A673 (cell line): ENCODE results near the gene NDUFV2. TPM values are rescaled to one million over a fixed set of nuclear protein-coding genes. Genes with fewer than 3 reads are reported as not detected.

Experiments used
- BruUV-seq: library from RNA; stranded (reverse); fragments of 400-500 nt; replicated peaks from 2 replicates; lab custom pipeline; 2021; lab: Mats Ljungman, UMichigan
- CTCF ChIA-PET: fragments of 300-600 bp; sonication (Branson Sonifier 250); formaldehyde crosslinking; loops from one replicate; lab custom pipeline; 2022; ENCODE audit warnings: antibody characterized with exemption; lab: Charles Lee
- POLR2A ChIA-PET: fragments of 300-600 bp; sonication (Branson Sonifier 250); formaldehyde crosslinking; loops from one replicate; lab custom pipeline; 2022; ENCODE audit warnings: antibody characterized with exemption; ENCODE audit not compliant: low non-redundant PET; lab: Charles Lee
- DNase-seq: peaks from one replicate; pipeline ENCODE4 v3.0.0-alpha.2; 2015; ENCODE audit warnings: low spot score
- H3K27ac ChIP-seq: fragments of 200-600 bp; sonication (generic); 2 replicates; pipeline ENCODE4 v1.5.1; 2016; ENCODE audit warnings: mixed run types, low read depth, mild to moderate bottlenecking, mixed read lengths, antibody characterized with exemption, low read length; ENCODE audit not compliant: poor library complexity, severe bottlenecking
- H3K27me3 ChIP-seq: fragments of 200-600 bp; sonication (generic); replicated peaks from 2 replicates; pipeline ENCODE4 v1.6.1; 2017; ENCODE audit warnings: mixed run types, low read depth, mild to moderate bottlenecking, mixed read lengths, antibody characterized with exemption, low read length; ENCODE audit not compliant: insufficient read depth, poor library complexity
- H3K36me3 ChIP-seq: fragments of 200-600 bp; sonication (generic); 2 replicates; pipeline ENCODE4 v1.6.1; 2016; ENCODE audit warnings: mixed run types, mild to moderate bottlenecking, mixed read lengths, antibody characterized with exemption, low read length; ENCODE audit not compliant: insufficient read depth, poor library complexity, severe bottlenecking
- H3K4me1 ChIP-seq: fragments of 200-600 bp; sonication (generic); 2 replicates; pipeline ENCODE4 v1.6.1; 2017; ENCODE audit warnings: mixed run types, mild to moderate bottlenecking, mixed read lengths, antibody characterized with exemption, low read length; ENCODE audit not compliant: insufficient read depth, poor library complexity, severe bottlenecking
- H3K4me3 ChIP-seq: fragments of 200-600 bp; sonication (generic); 2 replicates; pipeline ENCODE4 v1.5.1; 2016; ENCODE audit warnings: low read depth, mixed run types, mild to moderate bottlenecking, mixed read lengths, low read length; ENCODE audit not compliant: poor library complexity, severe bottlenecking
- H3K9me3 ChIP-seq: fragments of 200-600 bp; sonication (generic); 2 replicates; pipeline ENCODE4 v1.6.1; 2016; ENCODE audit warnings: mixed run types, low read depth, mild to moderate bottlenecking, mixed read lengths, antibody characterized with exemption, low read length; ENCODE audit not compliant: poor library complexity, severe bottlenecking
- EZH2 ChIP-seq: fragments of 200-600 bp; sonication (generic); IDR thresholded peaks from 2 replicates; pipeline ENCODE4 v1.6.1; 2017; ENCODE audit warnings: borderline replicate concordance, low read depth, mild to moderate bottlenecking, mixed read lengths, antibody characterized with exemption, low read length; ENCODE audit not compliant: poor library complexity, severe bottlenecking
- intact Hi-C: fragments of 100-400 bp; cut with micrococcal nuclease; formaldehyde crosslinking; loops from one replicate; pipeline ENCODE4 v1.10.0; 2022; ENCODE audit not compliant: unreplicated experiment
- total RNA-seq: library from RNA; stranded (reverse); gene quantifications from 2 replicates; pipeline ENCODE4 v1.2.3, GENCODE V29; 2021
- TF ChIP-seq, protein P1 (sequence below): fragments of 300-800, 200-600 bp; sonication (generic); conservative IDR thresholded peaks from 2 replicates; pipeline ENCODE4 v1.5.1; 2017; ENCODE audit warnings: low read depth, mild to moderate bottlenecking, antibody characterized with exemption, low read length, moderate library complexity, mixed read lengths

NDUFV2 gene
- total RNA-seq, 1 experiment from 2014 or later: 161 TPM

DNA sequence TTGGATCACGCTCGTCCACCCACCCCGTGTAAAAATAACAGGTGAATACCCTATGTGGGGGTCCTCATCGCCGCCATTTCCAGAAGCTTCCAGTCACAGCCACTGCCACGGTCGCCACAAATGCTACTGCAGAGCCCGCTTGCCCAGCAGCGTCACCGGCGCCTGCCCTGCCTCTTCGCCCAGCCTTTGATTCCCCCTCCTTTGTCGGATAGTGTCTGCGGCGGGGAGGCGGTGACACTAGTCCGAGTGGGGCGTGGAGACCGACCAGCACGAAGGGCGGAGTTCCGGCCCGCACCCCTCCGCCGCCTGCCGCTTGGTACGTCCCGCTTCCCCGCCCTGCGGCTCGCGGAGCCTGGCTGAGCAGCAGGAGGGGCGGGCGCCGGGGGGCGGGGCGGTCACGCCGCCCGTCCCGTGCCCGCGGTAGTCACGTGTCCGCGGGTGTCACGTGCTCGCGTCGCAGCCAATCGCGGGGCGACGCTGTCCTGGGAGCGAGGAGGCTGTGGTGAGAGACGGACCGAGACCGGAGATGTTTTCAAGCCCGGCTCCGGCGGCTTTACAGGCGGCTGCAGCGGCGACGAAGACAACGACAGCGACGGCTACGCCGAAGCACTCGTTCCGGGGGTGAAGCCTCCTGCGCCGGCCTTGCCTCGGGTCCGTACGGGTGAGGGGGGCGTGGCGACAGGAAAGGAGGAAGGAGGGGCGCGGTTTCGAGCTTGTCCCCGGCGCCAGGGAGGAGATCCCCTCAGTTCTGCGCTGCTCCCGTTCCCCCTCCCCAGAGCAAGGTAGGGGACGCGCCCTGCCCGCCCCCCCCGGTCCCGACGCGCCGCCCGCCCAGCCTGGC, 34.0 kb downstream of the NDUFV2 start, which contains the start of gene ANKRD12:
Gene ANKRD12, plus strand, starts transcription at position 467 of the 841 bp plus-strand sequence. CDS start 45,652 bp downstream, outside the sequence.
- intact Hi-C loops: loop anchor here (1.0 kb wide), 2 partner anchors 34 to 198 kb away; partner anchors contain the start of genes NDUFV2 and TWSG1
- peaks cover 26% of the 10 kb centered on the region for H3K36me3 ChIP-seq
- no peaks in the 10 kb centered on the region for H3K9me3 ChIP-seq
- BruUV-seq: no TSS peak
- peaks cover 23% of the 10 kb centered on the region for H3K4me1 ChIP-seq
- ChIA-PET POLR2A (no interaction called here), CTCF (no interaction called here)
- peak within 1 kb of the TSS; percentile 69 for H3K27ac ChIP-seq
- DNase-seq: peak; percentile 98
- H3K27me3 ChIP-seq: no peaks in the 10 kb centered on the region
- peak within 1 kb of the TSS; percentile 68 for H3K4me3 ChIP-seq
- no peak for TF ChIP-seq EZH2
- TF ChIP-seq, protein P1, sequence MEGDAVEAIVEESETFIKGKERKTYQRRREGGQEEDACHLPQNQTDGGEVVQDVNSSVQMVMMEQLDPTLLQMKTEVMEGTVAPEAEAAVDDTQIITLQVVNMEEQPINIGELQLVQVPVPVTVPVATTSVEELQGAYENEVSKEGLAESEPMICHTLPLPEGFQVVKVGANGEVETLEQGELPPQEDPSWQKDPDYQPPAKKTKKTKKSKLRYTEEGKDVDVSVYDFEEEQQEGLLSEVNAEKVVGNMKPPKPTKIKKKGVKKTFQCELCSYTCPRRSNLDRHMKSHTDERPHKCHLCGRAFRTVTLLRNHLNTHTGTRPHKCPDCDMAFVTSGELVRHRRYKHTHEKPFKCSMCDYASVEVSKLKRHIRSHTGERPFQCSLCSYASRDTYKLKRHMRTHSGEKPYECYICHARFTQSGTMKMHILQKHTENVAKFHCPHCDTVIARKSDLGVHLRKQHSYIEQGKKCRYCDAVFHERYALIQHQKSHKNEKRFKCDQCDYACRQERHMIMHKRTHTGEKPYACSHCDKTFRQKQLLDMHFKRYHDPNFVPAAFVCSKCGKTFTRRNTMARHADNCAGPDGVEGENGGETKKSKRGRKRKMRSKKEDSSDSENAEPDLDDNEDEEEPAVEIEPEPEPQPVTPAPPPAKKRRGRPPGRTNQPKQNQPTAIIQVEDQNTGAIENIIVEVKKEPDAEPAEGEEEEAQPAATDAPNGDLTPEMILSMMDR: no peak

DNA sequence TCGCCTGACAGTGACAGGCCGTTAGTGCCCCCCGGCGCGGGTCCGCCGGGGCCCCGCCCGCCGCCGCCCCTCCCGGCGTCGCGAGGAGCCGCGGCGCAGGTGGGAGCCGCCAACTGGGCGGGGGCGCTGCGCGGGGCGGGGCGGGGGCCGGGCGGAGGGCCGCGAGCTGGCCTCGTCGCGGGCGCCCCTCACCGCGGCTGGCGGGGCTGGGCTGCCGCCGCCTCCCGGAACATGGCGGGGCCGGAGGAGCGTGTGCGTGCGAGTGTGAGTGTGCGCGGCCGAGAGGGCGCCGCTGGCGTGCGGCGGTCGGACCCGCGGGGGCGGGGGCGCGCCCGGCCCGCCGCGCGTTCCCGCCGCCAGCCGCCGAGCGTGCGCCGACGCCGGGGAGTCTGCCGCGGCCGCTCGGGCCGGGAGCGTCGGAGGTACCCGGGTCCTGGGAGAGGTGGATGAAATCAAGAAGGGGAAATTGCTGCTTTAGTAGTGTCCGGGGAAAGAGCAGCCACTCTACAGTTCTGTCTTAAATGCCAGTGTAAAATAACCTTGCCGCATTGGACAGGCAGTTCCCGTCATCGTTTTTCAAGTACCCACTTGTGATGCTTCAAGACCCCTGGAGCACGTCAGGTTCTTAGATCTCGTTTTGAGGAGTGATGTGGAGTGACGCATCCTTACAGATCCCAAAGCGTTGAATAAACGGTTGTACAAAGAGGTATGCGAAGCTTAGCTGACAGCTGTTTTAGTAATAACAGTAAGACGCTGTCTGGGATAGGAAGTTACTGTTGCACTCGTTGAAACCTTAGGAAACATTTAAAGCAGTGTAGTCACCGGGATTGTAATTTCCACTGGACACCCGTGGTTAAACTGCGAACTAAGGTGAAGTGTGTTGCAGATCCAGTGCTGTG, 34.9 kb downstream of the NDUFV2 start:
- Histone ChIP-seq H3K4me3 (peak overlapping the region; percentile 68), H3K36me3 (peaks cover 19% of the 10 kb centered on the region), H3K27ac (no peak overlapping the region), H3K4me1 (peaks cover 23% of the 10 kb centered on the region), H3K9me3 (no peaks in the 10 kb centered on the region), H3K27me3 (no peaks in the 10 kb centered on the region)
- no TSS peak for BruUV-seq
- peak; percentile 76 for DNase-seq
- TF ChIP-seq, protein P1: no peak
- no peak for TF ChIP-seq EZH2
- CTCF ChIA-PET: interaction anchor here (0.6 kb wide), 1 partner anchor 573 kb away, joined by 3 read pairs; no protein-coding TSS in a partner anchor
- intact Hi-C loops: no loop called here
- POLR2A ChIA-PET: no interaction called here

DNA sequence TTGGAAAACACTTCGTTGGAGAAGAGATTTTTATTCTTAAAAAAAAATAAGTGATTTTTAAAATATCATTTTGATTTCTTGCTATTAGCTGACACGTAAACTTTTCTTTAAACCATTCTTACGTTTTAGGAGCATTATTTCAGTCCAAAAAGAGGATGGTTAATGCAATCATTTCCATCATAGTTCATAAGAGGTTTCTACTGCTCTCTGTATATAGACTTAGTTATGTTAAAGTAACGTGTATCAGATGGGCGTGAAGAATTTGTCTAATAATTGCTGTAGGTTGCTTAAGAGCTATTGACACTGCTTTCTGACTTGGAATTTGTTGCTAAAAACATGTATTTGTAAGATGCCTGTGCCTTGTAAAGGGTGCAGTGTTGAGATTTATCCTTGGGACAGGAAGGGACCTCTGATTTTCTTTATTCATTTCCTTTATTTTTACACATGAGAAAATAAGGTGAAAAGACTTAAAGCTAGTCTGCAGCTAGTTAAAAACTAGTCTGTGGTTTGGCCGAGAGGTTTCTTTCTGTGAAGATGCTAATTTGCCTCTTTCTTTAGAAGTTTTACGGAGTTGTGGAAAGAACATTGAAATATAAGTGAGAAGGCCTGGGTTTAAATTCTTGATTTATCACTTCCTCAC, 37.0 kb downstream of the NDUFV2 start:
- intact Hi-C loops: no loop called here
- Histone ChIP-seq H3K27ac (no peak overlapping the region), H3K4me3 (no peak overlapping the region), H3K9me3 (no peaks in the 10 kb centered on the region), H3K27me3 (no peaks in the 10 kb centered on the region), H3K4me1 (peaks cover 23% of the 10 kb centered on the region), H3K36me3 (peaks cover 4% of the 10 kb centered on the region)
- BruUV-seq: no TSS peak
- POLR2A ChIA-PET: no interaction called here
- no peak for TF ChIP-seq EZH2
- TF ChIP-seq, protein P1: no peak
- no peak for DNase-seq
- CTCF ChIA-PET: no interaction called here
